ENCODE measurements around the gene PLXNC1. TPM values are rescaled to one million over a fixed set of nuclear protein-coding genes. Genes with fewer than 3 reads are reported as not detected.

Gene PLXNC1
- total and polyA plus RNA-seq, 9 of the 15 experiments (the other 6 are each of a cell fraction or from before 2014, with no cell fraction given): 0.08 to 0.87 (median 0.28) TPM

DNA sequence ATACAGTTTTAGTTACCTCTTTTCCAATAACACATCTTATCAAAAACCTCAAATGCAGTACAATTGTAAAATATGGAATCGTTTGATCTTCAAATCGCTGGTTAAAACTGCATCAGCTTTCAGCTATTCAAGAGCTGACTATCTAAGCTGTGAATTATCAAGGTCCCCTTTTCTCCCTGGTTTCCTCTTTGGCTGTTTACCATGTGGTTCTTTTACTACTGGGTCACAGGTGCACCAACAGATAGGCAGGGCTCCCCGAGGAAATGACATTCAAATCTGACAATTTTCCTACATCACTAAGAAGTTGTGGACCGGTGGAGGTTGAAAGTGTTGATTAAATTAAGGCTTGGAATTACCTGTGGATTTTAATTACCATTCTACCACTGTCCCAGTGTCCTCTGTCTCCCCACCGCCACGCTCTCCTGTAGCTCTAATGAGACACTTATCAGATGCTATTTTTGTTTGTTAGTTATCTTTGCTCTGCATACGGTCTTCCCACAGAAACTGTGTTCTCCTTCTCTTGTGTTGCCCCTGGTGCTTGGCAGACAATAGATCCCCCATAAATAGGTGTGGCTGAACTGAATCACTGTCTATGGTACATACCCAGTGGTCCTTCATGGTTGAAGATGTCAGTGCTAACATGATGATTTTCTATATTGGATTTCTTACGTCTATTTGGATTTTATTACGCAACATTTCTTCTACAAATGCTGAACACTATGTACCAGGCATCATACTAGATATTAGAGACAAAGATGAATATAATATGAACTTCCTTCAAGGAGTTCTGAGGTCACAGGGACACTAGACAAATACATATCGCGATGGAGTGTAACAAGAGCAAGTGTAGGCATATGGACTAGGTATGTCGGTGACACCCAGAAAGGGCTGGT lies 20.9 kb upstream of the PLXNC1 start (continued):
- TF ChIP-seq CBFA2T3 (IDR thresholded peaks at IDR 0.05) (peak; percentile 46), ZNF12 (CRISPR knock-in tag; IDR thresholded peaks at IDR 0.05) (no peak), TFE3 (CRISPR knock-in tag; IDR thresholded peaks at IDR 0.05) (no peak), MYNN (IDR thresholded peaks at IDR 0.05) (no peak), MYNN (CRISPR knock-in tag; IDR thresholded peaks at IDR 0.05) (no peak), TEAD4 (IDR thresholded peaks at IDR 0.05; ENCODE audit: low read length) (peak; percentile 56; the same call in 1 of the 2 replicates), TEAD4 (CRISPR knock-in tag; IDR thresholded peaks at IDR 0.05; ENCODE audit: borderline replicate concordance) (no peak), CEBPB (tag; IDR thresholded peaks at IDR 0.05) (peak; percentile 94), GATA2 (CRISPR knock-in tag; IDR thresholded peaks at IDR 0.05) (0 out of 2 replicates have a peak, but pooled peaks have one; percentile 17), SMARCE1 (IDR thresholded peaks at IDR 0.05) (peak; percentile 23; the same call in 1 of the 2 replicates), TCF3 (CRISPR knock-in tag; IDR thresholded peaks at IDR 0.05) (peak; percentile 42; the same call in 1 of the 2 replicates), ZNF175 (CRISPR knock-in tag; IDR thresholded peaks at IDR 0.05; ENCODE audit: low read depth) (no peak), RREB1 (CRISPR knock-in tag; IDR thresholded peaks at IDR 0.05) (no peak), ARID1B (IDR thresholded peaks at IDR 0.05) (peak; percentile 61), KLF16 (IDR thresholded peaks at IDR 0.05) (peak; percentile 41; the same call in 1 of the 2 replicates), TARDBP (IDR thresholded peaks at IDR 0.05) (no peak)

All from K562 (cell line).